Measurements from ENCODE around the gene MERTK.

GRCh38 chr2:112008910-112009485 lies 110.6 kb downstream of the MERTK start:
- TF ChIP-seq EZH2phosphoT487 (IDR thresholded peaks at IDR 0.05; ENCODE audit: low read depth, severe bottlenecking, unreplicated experiment): no peak
- TF ChIP-seq CTCF (IDR thresholded peaks at IDR 0.05; ENCODE audit: poor library complexity): no peak

Data from hepatocyte (in vitro differentiated cells).